Measurements from ENCODE around the gene SLC16A5. TPM values are rescaled to one million over a fixed set of nuclear protein-coding genes. Genes with fewer than 3 reads are reported as not detected.

SLC16A5 gene
- total RNA-seq, 1 experiment from 2014 or later, result 17.1 TPM

- Histone ChIP-seq H4K91ac (ENCODE audit: insufficient read length, low read depth, low read length) (no peak overlapping the region), H3K14ac (ENCODE audit: insufficient read depth, low read length) (no peak overlapping the region), H2BK12ac (ENCODE audit: insufficient read length, low read depth, low read length) (no peak overlapping the region), H2BK5ac (ENCODE audit: insufficient read length, low read length) (no peak overlapping the region), H3K9ac (ENCODE audit: extremely low read depth, insufficient read length, low read length) (no peak overlapping the region), H3K18ac (ENCODE audit: insufficient read length, low read depth, low read length) (no peak overlapping the region), H3K9me3 (ENCODE audit: control insufficient read depth, low read depth, low read length) (no peaks in the 10 kb centered on the region), H3K79me1 (ENCODE audit: insufficient read depth, low read depth, low read length, poor library complexity, severe bottlenecking) (no peaks in the 10 kb centered on the region), H3K27me3 (ENCODE audit: insufficient read depth, low read length) (no peaks in the 10 kb centered on the region), H3K4me2 (ENCODE audit: insufficient read depth, insufficient read length, low read length) (no peak overlapping the region), H2BK20ac (ENCODE audit: low read depth, low read length, poor library complexity, severe bottlenecking) (no peak overlapping the region), H3K4ac (ENCODE audit: low read depth, low read length) (no peak overlapping the region), H3K23ac (ENCODE audit: insufficient read length, low read depth, low read length) (no peak overlapping the region), H3K4me1 (ENCODE audit: insufficient read depth, low read length) (no peaks in the 10 kb centered on the region), H2AK5ac (ENCODE audit: insufficient read length, low read length) (no peak overlapping the region), H3T11ph (ENCODE audit: low read length) (no peak overlapping the region), H4K8ac (replicated peaks; ENCODE audit: insufficient read length, low read depth, low read length) (no peak overlapping the region), H4K20me1 (ENCODE audit: control insufficient read depth, insufficient read depth, insufficient read length) (no peaks in the 10 kb centered on the region), H3K27ac (ENCODE audit: insufficient read length, low read depth, low read length) (no peak overlapping the region), H2AFZ (ENCODE audit: low read length) (no peak overlapping the region), H4K5ac (ENCODE audit: insufficient read length, low read depth, low read length) (no peak overlapping the region), H3K23me2 (ENCODE audit: insufficient read length, low read depth, low read length, poor library complexity, severe bottlenecking) (peaks cover 7% of the 10 kb centered on the region), H3K79me2 (ENCODE audit: insufficient read depth, low read length) (no peaks in the 10 kb centered on the region), H3K56ac (ENCODE audit: insufficient read length, low read depth, low read length) (no peak overlapping the region), H2BK120ac (ENCODE audit: low read depth, low read length, poor library complexity, severe bottlenecking) (no peak overlapping the region), H2BK15ac (ENCODE audit: low read depth, low read length) (no peak overlapping the region)
- no peak overlapping the region for H3K27ac Mint-ChIP-seq
- H3K9me3 Mint-ChIP-seq, result no peaks in the 10 kb centered on the region
- DNase-seq, result no peak
- peaks cover 5% of the 10 kb centered on the region for H3K27me3 Mint-ChIP-seq (ENCODE audit: low read depth)
- no peak for TF ChIP-seq CTCF (conservative IDR thresholded peaks at IDR 0.05)
- H3K36me3 Mint-ChIP-seq (ENCODE audit: insufficient read depth in 1 of 3, low read depth in 3 of 3), result peaks cover 3 to 29% (median 27%) of the 10 kb centered on the region in 3 experiments; a peak in 6 of 7 replicates
- H3K4me3 Mint-ChIP-seq, result peak overlapping the region; percentile 90 to 93; a peak in 3 of 5 replicates
- WGBS (ENCODE audit: extremely low coverage, insufficient read length, low lambda C conversion rate), result no CpG with 5 or more reads among the region's 2 CpGs
- peaks cover 18 to 20% of the 10 kb centered on the region in 2 experiments for H3K4me1 Mint-ChIP-seq
Measured at GRCh38 chr17:75108193-75108592, 20.4 kb downstream of the SLC16A5 start.
